ENCODE measurements around the gene PKHD1. TPM values are rescaled to one million over a fixed set of nuclear protein-coding genes. Genes with fewer than 3 reads are reported as not detected.

Gene PKHD1
- total RNA-seq, 1 donor: not detected

DNA sequence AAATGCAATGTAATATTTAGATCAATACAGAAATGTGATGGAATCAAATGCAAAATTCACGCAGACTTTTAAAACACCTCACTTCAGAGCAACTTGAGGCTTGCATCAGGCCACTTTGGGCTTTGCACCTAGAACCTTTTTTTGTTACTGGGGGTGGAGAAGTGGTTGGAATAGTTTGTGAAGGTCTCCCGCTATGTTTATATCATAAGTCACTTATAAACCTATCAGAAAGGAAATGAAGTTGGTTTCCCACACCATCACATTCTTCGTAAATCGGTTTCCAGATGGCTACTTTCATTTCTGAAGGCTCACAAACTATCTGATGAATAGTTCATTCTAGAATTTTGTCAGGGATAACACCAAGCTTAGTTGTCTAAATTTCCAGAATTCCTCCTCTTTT lies 74.8 kb downstream of the PKHD1 start:
- TF ChIP-seq, protein P1, sequence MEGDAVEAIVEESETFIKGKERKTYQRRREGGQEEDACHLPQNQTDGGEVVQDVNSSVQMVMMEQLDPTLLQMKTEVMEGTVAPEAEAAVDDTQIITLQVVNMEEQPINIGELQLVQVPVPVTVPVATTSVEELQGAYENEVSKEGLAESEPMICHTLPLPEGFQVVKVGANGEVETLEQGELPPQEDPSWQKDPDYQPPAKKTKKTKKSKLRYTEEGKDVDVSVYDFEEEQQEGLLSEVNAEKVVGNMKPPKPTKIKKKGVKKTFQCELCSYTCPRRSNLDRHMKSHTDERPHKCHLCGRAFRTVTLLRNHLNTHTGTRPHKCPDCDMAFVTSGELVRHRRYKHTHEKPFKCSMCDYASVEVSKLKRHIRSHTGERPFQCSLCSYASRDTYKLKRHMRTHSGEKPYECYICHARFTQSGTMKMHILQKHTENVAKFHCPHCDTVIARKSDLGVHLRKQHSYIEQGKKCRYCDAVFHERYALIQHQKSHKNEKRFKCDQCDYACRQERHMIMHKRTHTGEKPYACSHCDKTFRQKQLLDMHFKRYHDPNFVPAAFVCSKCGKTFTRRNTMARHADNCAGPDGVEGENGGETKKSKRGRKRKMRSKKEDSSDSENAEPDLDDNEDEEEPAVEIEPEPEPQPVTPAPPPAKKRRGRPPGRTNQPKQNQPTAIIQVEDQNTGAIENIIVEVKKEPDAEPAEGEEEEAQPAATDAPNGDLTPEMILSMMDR (IDR thresholded peaks at IDR 0.05; ENCODE audit: insufficient read depth, low read length): no peak
- no peak overlapping the region for H3K4me3 ChIP-seq (ENCODE audit: low read depth, low read length)
- DNase-seq (ENCODE audit: low read depth): no peak

DNA sequence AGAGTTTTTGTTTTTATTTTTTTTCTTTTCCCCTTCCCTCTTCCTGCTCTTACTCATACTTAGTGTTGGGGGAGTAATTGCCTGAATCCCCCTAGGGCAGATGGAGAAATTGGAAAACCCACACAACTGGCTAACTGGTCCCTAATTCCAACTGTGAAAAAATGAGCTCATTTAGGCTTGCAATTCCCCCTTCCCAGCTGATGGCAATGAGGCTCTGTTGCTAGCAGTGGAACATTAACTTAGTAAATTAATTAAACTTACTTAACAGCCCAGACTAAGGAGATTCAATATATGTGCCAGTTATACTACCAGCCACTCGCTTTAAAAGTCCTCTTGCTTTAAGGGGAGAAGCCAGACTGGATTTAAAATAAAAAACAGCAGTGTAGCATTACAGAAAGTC lies 76.6 kb downstream of the PKHD1 start:
- H3K4me3 ChIP-seq (ENCODE audit: low read depth, low read length): no peak overlapping the region
- TF ChIP-seq, protein P1 (IDR thresholded peaks at IDR 0.05; ENCODE audit: insufficient read depth, low read length): no peak
- no peak for DNase-seq (ENCODE audit: low read depth)

DNA sequence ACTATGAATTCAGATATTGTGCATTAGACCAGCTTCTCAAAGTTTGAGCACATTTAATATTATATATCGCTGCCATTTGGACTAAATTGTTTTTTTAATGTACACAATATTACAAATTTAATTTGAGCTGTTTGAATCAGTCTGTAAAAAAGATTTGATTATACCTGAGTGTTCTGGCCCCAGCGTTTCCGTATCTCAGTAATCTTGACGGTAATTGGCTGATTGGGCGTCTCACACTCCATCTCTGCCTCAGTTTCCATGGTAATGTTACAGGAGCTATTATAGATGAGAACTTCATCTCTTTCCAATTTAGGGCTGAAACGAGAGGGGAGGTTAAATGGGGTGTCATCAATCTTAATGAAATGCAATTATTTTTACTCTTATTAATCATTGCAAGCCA lies 77.3 kb downstream of the PKHD1 start:
- no peak overlapping the region for H3K4me3 ChIP-seq (ENCODE audit: low read depth, low read length)
- TF ChIP-seq, protein P1 (IDR thresholded peaks at IDR 0.05; ENCODE audit: insufficient read depth, low read length): no peak
- DNase-seq (ENCODE audit: low read depth): no peak

DNA sequence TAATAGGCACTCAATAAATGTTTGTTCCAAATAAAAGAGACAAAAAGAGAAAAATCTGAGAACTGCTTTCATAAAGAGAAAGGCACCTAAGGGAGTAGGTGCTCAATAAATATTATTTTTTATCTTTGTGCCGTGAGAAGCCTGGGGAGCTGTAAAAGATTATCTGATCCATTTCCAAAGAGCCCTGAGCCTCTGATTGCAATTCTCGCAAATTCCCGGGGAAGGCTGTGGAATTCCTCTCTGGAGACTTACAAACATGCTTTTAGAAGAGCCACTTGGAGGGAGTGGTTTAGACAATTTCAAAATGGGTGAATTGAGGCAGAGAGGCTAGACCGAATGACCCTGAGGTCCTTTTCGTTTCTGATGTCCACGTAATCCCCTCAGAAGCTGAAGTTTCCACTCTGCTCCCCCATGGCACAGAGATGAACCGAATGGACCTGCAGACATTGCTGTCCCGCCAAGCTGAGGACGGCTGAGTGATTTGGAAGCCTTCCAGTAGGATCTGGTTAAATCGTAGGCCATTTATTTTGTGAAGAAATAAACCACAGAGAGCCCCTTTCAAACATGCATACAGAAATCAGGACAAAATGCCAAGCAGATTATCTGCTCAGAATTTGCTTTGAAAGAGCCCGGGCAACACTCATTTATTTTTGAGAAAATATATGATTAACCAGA lies 77.8 kb downstream of the PKHD1 start:
- no peak overlapping the region for H3K4me3 ChIP-seq (ENCODE audit: low read depth, low read length)
- TF ChIP-seq, protein P1 (IDR thresholded peaks at IDR 0.05; ENCODE audit: insufficient read depth, low read length): no peak
- no peak for DNase-seq (ENCODE audit: low read depth)

DNA sequence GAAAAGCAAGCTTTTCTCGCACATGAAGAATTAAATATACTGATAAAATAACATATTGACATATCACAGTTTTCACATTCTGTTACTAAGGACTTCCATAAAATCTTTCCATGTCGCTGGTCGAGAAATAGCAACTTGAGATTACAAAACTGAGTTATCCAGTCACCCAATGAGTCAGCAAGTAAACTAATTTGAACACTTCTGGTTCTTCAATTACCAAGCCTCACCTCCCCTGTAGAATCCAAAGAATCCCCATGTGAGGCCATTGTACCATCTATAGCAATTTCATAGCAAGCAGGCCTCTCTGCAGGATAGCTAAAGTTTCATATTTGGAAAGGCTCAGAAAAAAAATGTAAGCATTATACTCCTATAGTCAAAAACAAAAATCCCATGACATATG lies 87.3 kb downstream of the PKHD1 start:
- DNase-seq (ENCODE audit: low read depth): no peak
- no peak overlapping the region for H3K4me3 ChIP-seq (ENCODE audit: low read depth, low read length)
- TF ChIP-seq, protein P1 (IDR thresholded peaks at IDR 0.05; ENCODE audit: insufficient read depth, low read length): no peak

DNA sequence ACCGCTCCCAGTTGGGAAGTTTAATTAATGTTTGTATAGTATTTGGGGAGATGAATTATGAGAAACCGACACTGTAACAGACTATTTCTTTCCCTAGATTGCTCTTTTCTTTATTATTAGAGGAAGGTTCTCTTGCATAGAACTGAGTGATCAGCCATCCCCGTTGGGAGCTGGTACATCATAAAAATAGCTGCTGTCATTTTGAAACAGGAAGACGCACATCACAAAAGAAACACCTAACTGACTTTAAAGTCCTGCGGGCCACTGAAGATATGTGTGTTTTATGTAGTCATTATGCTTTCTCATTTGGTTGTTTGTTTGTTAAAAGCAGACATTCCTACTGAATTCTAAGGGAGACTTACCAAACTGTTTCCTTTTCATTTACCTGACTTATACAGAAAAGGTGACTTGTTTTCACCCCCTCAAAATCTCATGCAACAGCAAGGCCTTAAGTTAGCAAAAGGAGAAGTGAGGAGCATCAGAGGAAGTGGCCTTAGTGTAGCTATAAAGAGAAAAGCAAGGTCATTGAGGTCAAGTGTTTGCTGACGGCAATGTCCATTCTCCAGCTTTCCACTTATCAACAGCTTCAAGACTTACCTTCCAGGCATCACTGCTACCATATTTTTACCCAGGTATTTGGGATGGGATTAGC lies 91.0 kb downstream of the PKHD1 start:
- no peak overlapping the region for H3K4me3 ChIP-seq (ENCODE audit: low read depth, low read length)
- TF ChIP-seq, protein P1 (IDR thresholded peaks at IDR 0.05; ENCODE audit: insufficient read depth, low read length): no peak
- no peak for DNase-seq (ENCODE audit: low read depth)

Data from fibroblast of the aortic adventitia (primary cell).